Panc1 (cell line): ENCODE measurements around the gene SCP2. TPM values are rescaled to one million over a fixed set of nuclear protein-coding genes. Genes with fewer than 3 reads are reported as not detected.

Source experiments
- ATAC-seq: fragments of 200-7000 bp; cut with Tn5 transposase; 2 replicates; pipeline ENCODE4 v1.9.1; 2020; ENCODE audit warnings: mild to moderate bottlenecking, moderate library complexity
- BruUV-seq: library from RNA; stranded (reverse); fragments of 400-500 nt; replicated peaks from 2 replicates; lab custom pipeline; 2021; lab: Mats Ljungman, UMichigan
- CTCF ChIA-PET: fragments of 300-600 bp; sonication (Branson Sonifier 250); formaldehyde crosslinking; loops from one replicate; lab custom pipeline; 2022; ENCODE audit warnings: antibody characterized with exemption; lab: Charles Lee
- POLR2A ChIA-PET: fragments of 300-600 bp; sonication (Branson Sonifier 250); formaldehyde crosslinking; loops from one replicate; lab custom pipeline; 2022; ENCODE audit warnings: antibody characterized with exemption; lab: Charles Lee
- DNase-seq: peaks from one replicate; pipeline ENCODE4 v3.0.0-alpha.2; 2010; ENCODE audit warnings: low read depth, low spot score
- H3K27ac ChIP-seq: 2 replicates; pipeline ENCODE4 v1.5.1; 2011; ENCODE audit warnings: mild to moderate bottlenecking, low read length, inconsistent platforms
- H3K27me3 ChIP-seq: fragments of 200-500 bp; sonication (Bioruptor generic); 2 replicates; pipeline ENCODE4 v1.6.0; 2014; ENCODE audit warnings: low read length, inconsistent platforms; ENCODE audit not compliant: control insufficient read depth, insufficient read depth
- H3K36me3 ChIP-seq: fragments of 200-500 bp; sonication (Bioruptor generic); 2 replicates; pipeline ENCODE4 v1.5.1; 2014; ENCODE audit warnings: inconsistent platforms, mild to moderate bottlenecking, low read length, moderate library complexity; ENCODE audit not compliant: control insufficient read depth, insufficient read depth
- H3K4me1 ChIP-seq: 2 replicates; pipeline ENCODE4 v1.5.1; 2011; ENCODE audit warnings: inconsistent platforms, mild to moderate bottlenecking, low read length, moderate library complexity; ENCODE audit not compliant: control insufficient read depth, insufficient read depth
- H3K4me3 ChIP-seq, 2 experiments: 2 replicates each; pipeline ENCODE4 v1.5.1; 2011 to 2012; ENCODE audit warnings: low read depth in 2 of 2, low read length in 2 of 2, mild to moderate bottlenecking in 2 of 2, inconsistent platforms in 1 of 2, moderate library complexity in 1 of 2
- H3K9me3 ChIP-seq: fragments of 200-500 bp; sonication (Bioruptor generic); 2 replicates; pipeline ENCODE4 v1.5.1; 2014; ENCODE audit warnings: low read depth, mild to moderate bottlenecking, inconsistent platforms, low read length, moderate library complexity; ENCODE audit not compliant: control insufficient read depth, insufficient read depth
- POLR2AphosphoS5 ChIP-seq: IDR thresholded peaks from 2 replicates; pipeline ENCODE4 v1.6.1; 2012; ENCODE audit warnings: mild to moderate bottlenecking, low read depth, low read length, moderate library complexity
- REST ChIP-seq, 2 experiments: IDR thresholded peaks; 2 replicates each; pipeline ENCODE4 v1.6.1; 2011 to 2012; ENCODE audit warnings: low read depth in 2 of 2, control low read depth in 1 of 2, low read length in 1 of 2, mild to moderate bottlenecking in 1 of 2, moderate library complexity in 1 of 2; ENCODE audit not compliant: insufficient read depth in 1 of 2
- SIN3A ChIP-seq: IDR thresholded peaks from 2 replicates; pipeline ENCODE4 v1.6.1; 2012; ENCODE audit warnings: low read depth, mild to moderate bottlenecking, low read length, moderate library complexity, borderline replicate concordance; ENCODE audit not compliant: insufficient read depth
- TCF7L2 ChIP-seq: IDR thresholded peaks from 2 replicates; pipeline ENCODE4 v1.6.1; 2011; ENCODE audit warnings: mild to moderate bottlenecking, low read depth, low read length, inconsistent platforms
- in situ Hi-C: cut with HindIII; loops from 2 replicates; pipeline ENCODE4 v1.10.0; 2016; ENCODE audit warnings: low sequenced_read_pairs, low pct_unique_long_range_greater_than_20kb
- intact Hi-C: fragments of 100-400 bp; cut with micrococcal nuclease; formaldehyde crosslinking; loops from one replicate; pipeline ENCODE4 v1.10.0; 2022; ENCODE audit not compliant: unreplicated experiment
- total RNA-seq: library from RNA; stranded (reverse); gene quantifications from one replicate; pipeline ENCODE4 v1.2.1, GENCODE V29; 2021; ENCODE audit not compliant: unreplicated experiment
- TF ChIP-seq, protein P1 (sequence below): fragments of 450-650 bp; IDR thresholded peaks from 2 replicates; pipeline ENCODE4 v1.5.1; 2017; ENCODE audit warnings: mild to moderate bottlenecking

Gene SCP2
- total RNA-seq, 1 experiment from 2014 or later: 88.7 TPM

- Histone ChIP-seq H3K4me1 (no peaks in the 10 kb centered on the region), H3K27me3 (no peaks in the 10 kb centered on the region), H3K36me3 (no peaks in the 10 kb centered on the region), H3K27ac (no peak overlapping the region), H3K4me3 (no peak overlapping the region), H3K9me3 (no peaks in the 10 kb centered on the region)
- DNase-seq: no peak
- BruUV-seq: no TSS peak
- ChIA-PET CTCF (interaction anchor here (0.6 kb wide), 1 partner anchor 11 kb away, joined by 3 read pairs; no protein-coding TSS in a partner anchor), POLR2A (no interaction called here)
- no peak for ATAC-seq
- intact Hi-C loops (loop anchor here (10.0 kb wide), 1 partner anchor 278 kb away; no protein-coding TSS in a partner anchor), in situ Hi-C loops (no loop called here)
- TF ChIP-seq SIN3A (no peak), REST (IDR thresholded peaks at IDR 0.05; ENCODE audit: insufficient read depth in 1 of 2, low read depth in 2 of 2, low read length in 1 of 2) (no peak), POLR2AphosphoS5 (no peak)
- TF ChIP-seq, protein P1, sequence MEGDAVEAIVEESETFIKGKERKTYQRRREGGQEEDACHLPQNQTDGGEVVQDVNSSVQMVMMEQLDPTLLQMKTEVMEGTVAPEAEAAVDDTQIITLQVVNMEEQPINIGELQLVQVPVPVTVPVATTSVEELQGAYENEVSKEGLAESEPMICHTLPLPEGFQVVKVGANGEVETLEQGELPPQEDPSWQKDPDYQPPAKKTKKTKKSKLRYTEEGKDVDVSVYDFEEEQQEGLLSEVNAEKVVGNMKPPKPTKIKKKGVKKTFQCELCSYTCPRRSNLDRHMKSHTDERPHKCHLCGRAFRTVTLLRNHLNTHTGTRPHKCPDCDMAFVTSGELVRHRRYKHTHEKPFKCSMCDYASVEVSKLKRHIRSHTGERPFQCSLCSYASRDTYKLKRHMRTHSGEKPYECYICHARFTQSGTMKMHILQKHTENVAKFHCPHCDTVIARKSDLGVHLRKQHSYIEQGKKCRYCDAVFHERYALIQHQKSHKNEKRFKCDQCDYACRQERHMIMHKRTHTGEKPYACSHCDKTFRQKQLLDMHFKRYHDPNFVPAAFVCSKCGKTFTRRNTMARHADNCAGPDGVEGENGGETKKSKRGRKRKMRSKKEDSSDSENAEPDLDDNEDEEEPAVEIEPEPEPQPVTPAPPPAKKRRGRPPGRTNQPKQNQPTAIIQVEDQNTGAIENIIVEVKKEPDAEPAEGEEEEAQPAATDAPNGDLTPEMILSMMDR: no peak
These were observed 19.8 kb upstream of the SCP2 start for GRCh38 chr1:52907068-52907811.

DNA sequence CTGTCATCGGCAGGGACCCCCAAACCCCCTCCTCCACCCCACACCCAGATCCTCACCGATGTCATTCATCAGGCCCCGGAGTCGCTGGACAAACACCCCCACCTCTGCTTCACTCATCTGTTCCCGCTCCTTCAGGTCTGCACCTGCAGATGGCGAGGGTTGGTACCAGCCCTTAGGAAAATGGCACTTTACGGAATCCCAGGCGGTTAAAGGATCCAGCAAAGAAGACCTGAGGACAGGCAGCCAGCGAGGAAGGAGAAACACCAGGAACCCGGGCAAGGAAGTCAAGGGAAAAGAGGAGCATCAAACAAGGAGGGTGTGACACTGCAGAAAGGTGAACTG, 19.3 kb upstream of the SCP2 start:
- no peaks in the 10 kb centered on the region for H3K36me3 ChIP-seq
- no peaks in the 10 kb centered on the region for H3K9me3 ChIP-seq
- TF ChIP-seq REST (IDR thresholded peaks at IDR 0.05; ENCODE audit: insufficient read depth in 1 of 2, low read depth in 2 of 2, low read length in 1 of 2): no peak
- TF ChIP-seq TCF7L2: no peak
- no peak for TF ChIP-seq POLR2AphosphoS5
- no peak for TF ChIP-seq SIN3A
- in situ Hi-C loops (no loop called here), intact Hi-C loops (loop anchor here (10.0 kb wide), 1 partner anchor 277 kb away; no protein-coding TSS in a partner anchor)
- no peak overlapping the region for H3K4me3 ChIP-seq
- no TSS peak for BruUV-seq
- no peak overlapping the region for H3K27ac ChIP-seq
- POLR2A ChIA-PET: no interaction called here
- CTCF ChIA-PET: no interaction called here
- no peak for DNase-seq
- no peak for ATAC-seq
- no peaks in the 10 kb centered on the region for H3K4me1 ChIP-seq
- H3K27me3 ChIP-seq: no peaks in the 10 kb centered on the region
